ENCODE results near the gene DLL4.

DLL4 gene

GRCh38 chr15:40941068-40941527, 12.0 kb downstream of the DLL4 start:
- no peaks in the 10 kb centered on the region for H3K36me3 ChIP-seq (ENCODE audit: control insufficient read depth, low read length)
- H3K27ac ChIP-seq (ENCODE audit: low read depth, low read length), result no peak overlapping the region
- H3K27me3 ChIP-seq (ENCODE audit: control insufficient read depth, low read length), result no peaks in the 10 kb centered on the region
- H3K79me2 ChIP-seq (ENCODE audit: control insufficient read depth, low read length), result no peaks in the 10 kb centered on the region
- H3F3A ChIP-seq (ENCODE audit: control insufficient read depth, insufficient read depth), result peaks cover 11% of the 10 kb centered on the region
- no peaks in the 10 kb centered on the region for H4K20me1 ChIP-seq (ENCODE audit: control insufficient read depth, insufficient read depth, low read depth, low read length)
- peaks cover 40% of the 10 kb centered on the region for H3K4me1 ChIP-seq (ENCODE audit: control insufficient read depth, low read length)
- peak overlapping the region; percentile 64 for H3K4me3 ChIP-seq (ENCODE audit: low read length)
- H3K9me3 ChIP-seq (ENCODE audit: control insufficient read depth, insufficient read depth, low read length), result no peaks in the 10 kb centered on the region
- H3K4me2 ChIP-seq (ENCODE audit: low read length), result peak overlapping the region; percentile 94
- no peaks in the 10 kb centered on the region for H3K9me2 ChIP-seq (replicated peaks; ENCODE audit: control insufficient read depth, low read length)
- no peak for TF ChIP-seq EZH2phosphoT487 (IDR thresholded peaks at IDR 0.05; ENCODE audit: borderline replicate concordance, low read length)
- TF ChIP-seq CTCF (IDR thresholded peaks at IDR 0.05; ENCODE audit: low read depth, low read length, poor library complexity, severe bottlenecking), result no peak

- Histone ChIP-seq H3K9me2 (replicated peaks; ENCODE audit: control insufficient read depth, low read length) (no peaks in the 10 kb centered on the region), H3K4me3 (ENCODE audit: low read length) (peak overlapping the region; percentile 82), H3K79me2 (ENCODE audit: control insufficient read depth, low read length) (no peaks in the 10 kb centered on the region), H4K20me1 (ENCODE audit: control insufficient read depth, insufficient read depth, low read depth, low read length) (no peaks in the 10 kb centered on the region), H3K4me1 (ENCODE audit: control insufficient read depth, low read length) (peaks cover 37% of the 10 kb centered on the region), H3K27me3 (ENCODE audit: control insufficient read depth, low read length) (no peaks in the 10 kb centered on the region), H3F3A (ENCODE audit: control insufficient read depth, insufficient read depth) (peaks cover 11% of the 10 kb centered on the region), H3K36me3 (ENCODE audit: control insufficient read depth, low read length) (no peaks in the 10 kb centered on the region), H3K27ac (ENCODE audit: low read depth, low read length) (no peak overlapping the region), H3K9me3 (ENCODE audit: control insufficient read depth, insufficient read depth, low read length) (no peaks in the 10 kb centered on the region), H3K4me2 (ENCODE audit: low read length) (peak overlapping the region; percentile 94)
- peak; percentile 26 for TF ChIP-seq CTCF (IDR thresholded peaks at IDR 0.05; ENCODE audit: low read depth, low read length, poor library complexity, severe bottlenecking)
- no peak for TF ChIP-seq EZH2phosphoT487 (IDR thresholded peaks at IDR 0.05; ENCODE audit: borderline replicate concordance, low read length)
Measured at GRCh38 chr15:40941528-40942336, 12.6 kb downstream of the DLL4 start.

GRCh38 chr15:40942337-40942854, 13.3 kb downstream of the DLL4 start:
- Histone ChIP-seq H3K27ac (ENCODE audit: low read depth, low read length) (no peak overlapping the region), H3K4me3 (ENCODE audit: low read length) (peak overlapping the region; percentile 82), H3K79me2 (ENCODE audit: control insufficient read depth, low read length) (no peaks in the 10 kb centered on the region), H4K20me1 (ENCODE audit: control insufficient read depth, insufficient read depth, low read depth, low read length) (no peaks in the 10 kb centered on the region), H3K9me2 (replicated peaks; ENCODE audit: control insufficient read depth, low read length) (no peaks in the 10 kb centered on the region), H3K4me2 (ENCODE audit: low read length) (peak overlapping the region; percentile 94), H3F3A (ENCODE audit: control insufficient read depth, insufficient read depth) (peaks cover 11% of the 10 kb centered on the region), H3K27me3 (ENCODE audit: control insufficient read depth, low read length) (no peaks in the 10 kb centered on the region), H3K9me3 (ENCODE audit: control insufficient read depth, insufficient read depth, low read length) (no peaks in the 10 kb centered on the region), H3K36me3 (ENCODE audit: control insufficient read depth, low read length) (no peaks in the 10 kb centered on the region), H3K4me1 (ENCODE audit: control insufficient read depth, low read length) (peaks cover 31% of the 10 kb centered on the region)
- peak; percentile 4 for TF ChIP-seq CTCF (IDR thresholded peaks at IDR 0.05; ENCODE audit: low read depth, low read length, poor library complexity, severe bottlenecking)
- TF ChIP-seq EZH2phosphoT487 (IDR thresholded peaks at IDR 0.05; ENCODE audit: borderline replicate concordance, low read length), result no peak
